Subcutaneous abdominal adipose tissue (tissue), 5 donors: Measurements from ENCODE around the gene SORBS2.

Source experiments
- H3K27ac ChIP-seq: one replicate; pipeline ENCODE4 v1.7.0; 2013; ENCODE audit warnings: low read depth, mild to moderate bottlenecking, inconsistent platforms, low read length, moderate library complexity
- H3K27me3 ChIP-seq, 5 donors: one replicate each; pipeline ENCODE4 v1.7.0; 2013; ENCODE audit warnings: low read length in 5 of 5, inconsistent platforms in 1 of 5; ENCODE audit not compliant: control insufficient read depth in 5 of 5, insufficient read depth in 4 of 5
- H3K36me3 ChIP-seq, 5 donors: one replicate each; pipeline ENCODE4 v1.7.0; 2013; ENCODE audit warnings: low read length in 5 of 5; ENCODE audit not compliant: control insufficient read depth in 5 of 5, insufficient read depth in 5 of 5
- H3K4me1 ChIP-seq, 5 donors: one replicate each; pipeline ENCODE4 v1.7.0; 2013; ENCODE audit warnings: low read length in 5 of 5, mild to moderate bottlenecking in 3 of 5, moderate library complexity in 1 of 5; ENCODE audit not compliant: control insufficient read depth in 5 of 5, insufficient read depth in 5 of 5
- H3K4me3 ChIP-seq, 5 donors: one replicate each; pipeline ENCODE4 v1.7.0; 2013; ENCODE audit warnings: low read length in 5 of 5, low read depth in 1 of 5
- H3K9ac ChIP-seq, 5 donors: one replicate each; pipeline ENCODE4 v1.7.0; 2013; ENCODE audit warnings: low read length in 5 of 5, mild to moderate bottlenecking in 4 of 5, moderate library complexity in 3 of 5
- H3K9me3 ChIP-seq, 5 donors: one replicate each; pipeline ENCODE4 v1.7.0; 2013; ENCODE audit warnings: low read length in 5 of 5; ENCODE audit not compliant: control insufficient read depth in 5 of 5
- donor health status: healthy.
- donor health status: healthy.
- donor health status: healthy.
- donor health status: healthy.
- donor health status: healthy.

The SORBS2 gene

DNA sequence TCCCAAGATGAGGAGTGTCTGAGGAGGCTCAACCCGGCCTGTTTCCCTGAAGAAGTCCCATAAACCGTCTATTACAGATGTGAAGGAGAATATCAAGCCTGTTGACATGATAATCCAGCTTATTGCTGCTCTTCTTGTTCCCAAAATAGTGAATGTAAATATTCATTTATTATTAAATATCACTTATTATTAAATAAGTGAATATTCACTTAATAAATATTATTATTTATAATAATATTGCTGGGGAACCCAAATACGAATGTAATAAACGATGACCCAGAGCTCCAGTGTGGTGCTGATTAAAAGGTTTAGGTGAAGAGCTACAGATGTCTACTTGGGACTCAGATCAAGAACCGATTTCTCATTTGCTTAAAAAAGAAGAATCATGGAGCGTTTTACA is 23.8 kb upstream of the SORBS2 start:
- H3K4me1 ChIP-seq, result peaks cover 12 to 30% (median 22%) of the 10 kb centered on the region in 5 donors
- no peaks in the 10 kb centered on the region for H3K36me3 ChIP-seq
- no peak overlapping the region for H3K9ac ChIP-seq
- H3K9me3 ChIP-seq, result no peaks in the 10 kb centered on the region
- H3K4me3 ChIP-seq, result no peak overlapping the region
- H3K27ac ChIP-seq, result no peak overlapping the region
- H3K27me3 ChIP-seq, result no peaks in the 10 kb centered on the region

DNA sequence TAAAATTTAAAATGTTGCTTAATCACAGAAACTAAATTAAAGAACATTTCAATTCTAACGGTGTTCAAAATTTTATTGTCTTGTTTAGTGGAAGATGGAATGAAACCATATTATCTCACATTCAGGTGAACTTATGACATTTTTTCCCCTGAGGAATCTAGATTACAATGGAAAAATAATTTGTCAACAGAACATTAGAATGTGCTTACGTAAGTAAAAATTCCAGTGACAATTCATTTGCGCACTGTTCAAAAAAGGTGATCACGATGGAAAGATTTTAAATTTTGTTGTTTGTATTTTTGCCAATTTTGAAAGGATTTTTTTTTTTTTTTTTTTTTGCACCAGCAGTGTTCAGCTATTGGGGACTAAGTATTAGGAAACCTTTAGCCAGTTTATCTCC is 23.3 kb upstream of the SORBS2 start:
- Histone ChIP-seq H3K27me3 (no peaks in the 10 kb centered on the region), H3K9me3 (no peaks in the 10 kb centered on the region), H3K27ac (no peak overlapping the region), H3K4me3 (no peak overlapping the region), H3K36me3 (no peaks in the 10 kb centered on the region), H3K9ac (no peak overlapping the region), H3K4me1 (peaks cover 12 to 29% (median 22%) of the 10 kb centered on the region in 5 donors)

DNA sequence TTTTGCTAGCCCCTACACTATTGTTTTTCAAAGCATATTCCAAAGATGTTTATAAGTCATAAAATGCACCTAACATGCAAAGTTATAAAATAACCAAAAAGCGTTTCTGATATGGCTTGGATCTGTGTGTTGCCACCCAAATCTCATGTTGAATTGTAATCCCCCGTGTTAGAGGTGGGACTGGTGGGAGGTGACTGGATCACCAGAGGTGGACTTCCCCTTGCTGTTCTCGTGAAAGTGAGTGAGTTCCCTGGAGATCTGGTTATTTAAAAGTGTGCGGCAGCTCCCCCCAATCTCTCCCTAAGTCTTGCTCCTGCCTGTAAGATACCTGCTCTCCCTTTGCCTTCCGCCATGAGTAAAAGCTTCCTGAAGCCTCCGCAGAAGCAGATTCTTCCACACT is 22.8 kb upstream of the SORBS2 start:
- Histone ChIP-seq H3K27ac (no peak overlapping the region), H3K27me3 (no peaks in the 10 kb centered on the region), H3K4me1 (peaks cover 12 to 23% (median 18%) of the 10 kb centered on the region in 5 donors), H3K9me3 (no peaks in the 10 kb centered on the region), H3K4me3 (no peak overlapping the region), H3K9ac (no peak overlapping the region), H3K36me3 (no peaks in the 10 kb centered on the region)

DNA sequence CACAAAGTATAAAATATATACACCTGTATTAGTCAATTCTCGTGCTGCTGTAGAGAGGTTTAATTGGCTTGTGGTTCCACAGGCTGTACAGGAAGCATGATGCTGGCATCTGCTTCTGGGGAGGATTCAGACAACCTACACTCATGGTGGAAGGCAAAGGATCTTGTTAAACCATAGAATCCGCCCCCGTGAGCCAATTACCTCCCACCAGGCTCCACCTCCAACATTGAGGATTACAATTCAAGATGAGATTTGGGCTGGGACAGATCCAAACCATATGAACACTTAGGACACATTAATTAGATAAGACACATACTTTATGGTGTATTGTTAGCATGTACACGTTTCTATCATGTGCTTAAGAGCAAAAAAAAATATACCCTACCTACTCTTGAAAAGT is 22.1 kb upstream of the SORBS2 start:
- no peak overlapping the region for H3K9ac ChIP-seq
- no peak overlapping the region for H3K4me3 ChIP-seq
- peaks cover 6 to 16% (median 12%) of the 10 kb centered on the region in 5 donors for H3K4me1 ChIP-seq
- no peaks in the 10 kb centered on the region for H3K27me3 ChIP-seq
- H3K27ac ChIP-seq, result no peak overlapping the region
- H3K36me3 ChIP-seq, result no peaks in the 10 kb centered on the region
- H3K9me3 ChIP-seq, result no peaks in the 10 kb centered on the region

DNA sequence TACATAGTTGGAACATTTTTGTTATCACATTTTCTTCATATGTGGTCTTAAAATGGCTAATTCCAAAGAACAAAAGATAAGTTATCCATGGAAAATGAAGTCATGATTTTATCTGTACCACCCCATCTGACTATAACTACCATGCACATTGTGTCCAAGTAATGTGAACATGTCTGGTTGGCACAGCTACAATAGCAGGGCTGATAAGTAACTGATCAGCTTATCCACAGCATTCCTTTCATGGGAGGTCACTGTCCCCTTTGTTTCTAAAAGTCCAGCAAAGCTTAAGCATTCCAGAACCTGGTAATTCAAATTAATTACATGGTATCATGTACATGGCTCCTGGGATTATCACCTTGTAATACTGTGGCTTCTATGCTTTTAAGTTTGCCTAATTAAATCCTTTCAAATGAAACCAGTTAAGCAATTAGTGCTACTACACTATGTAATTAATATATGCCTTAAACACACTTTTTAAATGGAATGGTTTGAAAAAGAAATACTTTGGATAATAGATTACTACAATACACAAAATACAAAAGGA is 21.1 kb upstream of the SORBS2 start:
- H3K27me3 ChIP-seq, result no peaks in the 10 kb centered on the region
- H3K9ac ChIP-seq, result no peak overlapping the region
- no peak overlapping the region for H3K27ac ChIP-seq
- H3K9me3 ChIP-seq, result no peaks in the 10 kb centered on the region
- no peaks in the 10 kb centered on the region for H3K36me3 ChIP-seq
- no peak overlapping the region for H3K4me3 ChIP-seq
- peaks cover 0 to 7% (median 2%) of the 10 kb centered on the region in 5 donors for H3K4me1 ChIP-seq

DNA sequence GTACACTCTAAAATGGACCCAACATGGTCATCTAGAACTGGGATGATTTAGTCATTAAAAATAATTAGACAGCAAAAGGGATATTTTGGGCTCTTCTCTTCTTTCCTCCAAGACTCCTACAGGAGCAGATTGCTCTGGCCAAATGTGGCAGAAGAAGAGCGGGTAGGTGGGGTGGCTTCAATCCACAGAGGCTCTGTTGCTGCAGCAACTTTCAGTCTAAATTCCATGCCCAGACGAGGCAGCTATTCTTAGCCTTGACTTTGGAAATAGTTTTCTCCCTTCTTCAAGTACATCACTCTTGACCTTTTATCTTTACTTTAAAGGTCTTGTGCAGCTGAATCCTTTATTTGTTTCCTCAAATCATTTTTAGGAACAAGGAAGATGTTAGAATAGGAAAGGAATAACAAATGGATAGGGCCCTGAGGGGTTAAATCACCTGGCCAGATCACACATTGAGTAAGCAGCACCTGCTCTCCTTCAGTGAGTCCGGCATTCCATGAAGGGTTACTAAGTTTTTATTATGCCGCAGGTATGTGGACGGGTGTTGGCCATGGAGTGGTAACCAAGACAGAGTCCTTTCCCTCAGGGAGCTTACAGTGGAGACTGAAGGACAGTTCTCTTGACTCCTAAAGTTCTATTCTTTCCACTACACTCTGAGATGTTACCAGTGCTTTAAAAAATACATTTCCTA is 19.3 kb upstream of the SORBS2 start:
- Histone ChIP-seq H3K36me3 (no peaks in the 10 kb centered on the region), H3K4me3 (no peak overlapping the region), H3K9ac (no peak overlapping the region), H3K27me3 (no peaks in the 10 kb centered on the region), H3K9me3 (no peaks in the 10 kb centered on the region), H3K4me1 (no peaks in the 10 kb centered on the region), H3K27ac (no peak overlapping the region)

DNA sequence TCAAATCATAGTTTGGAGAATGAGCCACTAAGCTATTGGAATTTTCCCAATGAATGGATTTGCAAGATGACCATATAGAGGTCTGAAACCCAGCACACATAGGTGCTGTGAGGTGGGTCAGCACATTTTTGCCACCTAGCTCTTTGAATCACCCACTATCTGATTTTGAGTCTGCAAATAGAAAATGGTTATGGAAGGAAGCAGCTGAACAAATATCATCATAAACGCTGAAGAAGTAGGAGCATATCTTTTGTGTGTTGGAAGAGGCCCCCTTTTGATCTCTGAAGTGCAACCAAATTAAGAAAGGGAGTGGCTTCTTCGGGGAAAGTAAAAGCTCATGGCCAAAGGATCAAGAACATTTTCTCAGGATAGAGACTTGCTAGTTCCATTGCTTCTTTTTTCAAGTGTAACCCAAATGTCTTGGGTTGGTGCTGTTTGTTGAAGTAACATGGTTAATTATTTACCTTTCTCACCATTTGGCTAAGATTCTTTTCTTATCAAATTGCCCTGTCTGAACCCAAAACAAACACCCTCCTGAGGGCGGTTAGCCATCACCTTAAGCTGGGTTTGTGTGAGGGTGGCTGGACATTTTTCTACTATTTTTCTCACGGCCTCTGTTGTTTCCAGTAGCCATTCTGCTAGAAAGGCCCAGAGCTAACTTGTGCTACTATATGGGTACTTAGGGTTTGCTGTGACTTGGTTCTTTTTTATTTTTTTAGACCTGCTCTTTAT is 18.4 kb upstream of the SORBS2 start:
- Histone ChIP-seq H3K9ac (no peak overlapping the region), H3K27me3 (no peaks in the 10 kb centered on the region), H3K27ac (no peak overlapping the region), H3K4me3 (no peak overlapping the region), H3K4me1 (no peaks in the 10 kb centered on the region), H3K36me3 (no peaks in the 10 kb centered on the region), H3K9me3 (no peaks in the 10 kb centered on the region)

DNA sequence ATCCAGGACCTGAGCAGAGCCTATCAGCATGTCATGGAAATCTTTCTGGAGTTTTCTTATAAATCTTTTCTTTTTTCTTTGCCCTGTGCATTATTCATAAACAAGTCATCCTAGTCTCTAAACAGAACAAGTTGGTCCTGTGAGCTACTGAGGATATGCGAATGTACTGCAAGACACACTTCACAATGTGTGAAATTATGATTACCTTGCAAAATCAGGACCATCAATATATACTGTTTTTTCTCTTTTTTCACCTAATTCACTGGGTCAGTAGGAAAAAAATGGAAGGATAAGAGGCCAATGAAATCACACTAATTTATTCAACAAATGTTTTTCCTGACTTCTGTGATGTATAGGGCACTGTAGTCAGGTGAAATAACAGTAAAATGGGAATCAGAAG is 14.4 kb upstream of the SORBS2 start:
- Histone ChIP-seq H3K36me3 (no peaks in the 10 kb centered on the region), H3K9me3 (no peaks in the 10 kb centered on the region), H3K9ac (no peak overlapping the region), H3K4me3 (no peak overlapping the region), H3K27ac (no peak overlapping the region), H3K27me3 (no peaks in the 10 kb centered on the region), H3K4me1 (peaks cover 0 to 2% (median 0%) of the 10 kb centered on the region in 5 donors)

DNA sequence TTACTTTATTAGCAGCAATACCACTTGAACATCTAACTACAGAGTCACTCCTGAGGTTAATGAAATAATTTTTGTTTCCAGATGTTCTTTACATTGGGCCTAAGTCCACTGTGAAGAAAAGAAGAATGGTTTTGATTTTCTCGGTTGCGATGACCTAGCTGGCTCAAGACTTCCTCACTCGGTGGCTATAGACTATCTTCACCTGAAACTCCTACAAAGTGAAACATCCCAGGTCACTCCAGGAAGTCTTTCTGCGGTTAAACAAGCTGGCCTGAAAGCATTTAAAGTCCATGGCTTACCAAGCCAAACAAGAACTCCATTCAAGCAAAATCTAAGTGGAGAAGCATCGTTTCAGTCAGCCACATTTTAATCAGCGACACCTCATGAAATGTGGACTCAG is 13.7 kb upstream of the SORBS2 start:
- Histone ChIP-seq H3K4me3 (no peak overlapping the region), H3K9me3 (no peaks in the 10 kb centered on the region), H3K27ac (no peak overlapping the region), H3K36me3 (no peaks in the 10 kb centered on the region), H3K9ac (no peak overlapping the region), H3K27me3 (no peaks in the 10 kb centered on the region), H3K4me1 (peaks cover 0 to 2% (median 0%) of the 10 kb centered on the region in 5 donors)

DNA sequence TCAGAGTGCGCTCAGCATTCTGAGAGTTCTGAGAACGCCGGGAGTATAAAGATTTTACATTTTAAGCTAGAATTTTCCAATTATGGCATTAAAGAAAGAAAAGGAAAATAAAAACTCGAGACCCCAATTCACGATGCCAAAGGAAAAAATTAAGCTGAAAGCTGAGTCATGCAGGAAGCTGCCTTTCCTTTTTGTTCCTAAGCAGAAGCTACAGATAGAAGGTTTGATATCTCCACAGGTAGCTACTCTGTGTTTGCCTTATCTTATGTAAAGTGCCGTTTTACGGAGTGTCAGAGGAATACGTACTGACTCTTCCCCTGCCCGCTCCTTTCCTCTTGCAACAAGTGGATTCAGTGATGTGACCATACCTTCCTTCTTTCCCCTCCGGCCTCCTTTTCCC is 10.8 kb upstream of the SORBS2 start:
- H3K36me3 ChIP-seq, result no peaks in the 10 kb centered on the region
- H3K4me1 ChIP-seq, result peaks cover 0 to 2% (median 0%) of the 10 kb centered on the region in 5 donors
- no peak overlapping the region for H3K4me3 ChIP-seq
- no peak overlapping the region for H3K9ac ChIP-seq
- no peak overlapping the region for H3K27ac ChIP-seq
- H3K27me3 ChIP-seq, result no peaks in the 10 kb centered on the region
- peaks cover 0 to 5% (median 3%) of the 10 kb centered on the region in 5 donors for H3K9me3 ChIP-seq
